ENCODE data around the gene VPS54. TPM values are rescaled to one million over a fixed set of nuclear protein-coding genes. Genes with fewer than 3 reads are reported as not detected.

VPS54 gene
- total RNA-seq, 1 experiment from 2014 or later, result 13.1 TPM

- ChIA-PET POLR2A (interaction anchor here (0.6 to 1.7 kb wide), 18 partner anchors 11 to 1370 kb away, joined by 3 to 10 read pairs (median 3); partner anchors contain the start of genes MDH1 and WDPCP), CTCF (interaction anchor here (0.7 to 0.8 kb wide), 4 partner anchors 32 to 504 kb away, joined by 3 to 5 read pairs (median 4); no protein-coding TSS in a partner anchor)
- intact Hi-C loops (cut with micrococcal nuclease), result loop anchor here (10.0 kb wide), 1 partner anchor 323 kb away; no protein-coding TSS in a partner anchor
- no peak for TF ChIP-seq CTCF (IDR thresholded peaks at IDR 0.05; ENCODE audit: unreplicated experiment)
- peak overlapping the region; percentile 96 for H3K4me3 Mint-ChIP-seq (ENCODE audit: unreplicated experiment)
- H3K4me1 Mint-ChIP-seq (ENCODE audit: insufficient read depth, unreplicated experiment), result peaks cover 23% of the 10 kb centered on the region
- peak; percentile 55 for DNase-seq (ENCODE audit: unreplicated experiment)
- no peaks in the 10 kb centered on the region for H3K9me3 Mint-ChIP-seq (ENCODE audit: unreplicated experiment)
- peak overlapping the region; percentile 98 for H3K27ac Mint-ChIP-seq (ENCODE audit: low read depth, unreplicated experiment)
- no peaks in the 10 kb centered on the region for H3K36me3 Mint-ChIP-seq (ENCODE audit: insufficient read depth, unreplicated experiment)
- H3K27me3 Mint-ChIP-seq (ENCODE audit: insufficient read depth, unreplicated experiment), result no peaks in the 10 kb centered on the region
- TSS peak; percentile 33 for BruUV-seq (replicated peaks)
These were observed 1.2 kb downstream of the VPS54 start for GRCh38 chr2:64017811-64018700.

GRCh38 chr2:64015898-64016297, 3.3 kb downstream of the VPS54 start:
- CTCF ChIA-PET, result interaction anchor here (0.7 to 1.2 kb wide), 2 partner anchors 35 to 832 kb away, joined by 3 read pairs; no protein-coding TSS in a partner anchor
- DNase-seq (ENCODE audit: unreplicated experiment), result no peak
- POLR2A ChIA-PET, result interaction anchor here (0.7 to 1.4 kb wide), 6 partner anchors 15 to 231 kb away, joined by 3 read pairs; no protein-coding TSS in a partner anchor
- H3K27ac Mint-ChIP-seq (ENCODE audit: low read depth, unreplicated experiment), result no peak overlapping the region
- H3K4me1 Mint-ChIP-seq (ENCODE audit: insufficient read depth, unreplicated experiment), result peaks cover 37% of the 10 kb centered on the region
- no peak for TF ChIP-seq CTCF (IDR thresholded peaks at IDR 0.05; ENCODE audit: unreplicated experiment)
- H3K9me3 Mint-ChIP-seq (ENCODE audit: unreplicated experiment), result no peaks in the 10 kb centered on the region
- intact Hi-C loops (cut with micrococcal nuclease), result loop anchor here (10.0 kb wide), 1 partner anchor 321 kb away; no protein-coding TSS in a partner anchor
- no peaks in the 10 kb centered on the region for H3K27me3 Mint-ChIP-seq (ENCODE audit: insufficient read depth, unreplicated experiment)
- H3K4me3 Mint-ChIP-seq (ENCODE audit: unreplicated experiment), result peak overlapping the region; percentile 96
- H3K36me3 Mint-ChIP-seq (ENCODE audit: insufficient read depth, unreplicated experiment), result no peaks in the 10 kb centered on the region
- BruUV-seq (replicated peaks), result TSS peak; percentile 17

GRCh38 chr2:64015391-64015790, 3.8 kb downstream of the VPS54 start:
- peaks cover 34% of the 10 kb centered on the region for H3K4me1 Mint-ChIP-seq (ENCODE audit: insufficient read depth, unreplicated experiment)
- ChIA-PET CTCF (interaction anchor here (1.2 kb wide), 1 partner anchor 35 kb away, joined by 3 read pairs; no protein-coding TSS in a partner anchor), POLR2A (interaction anchor here (0.6 to 1.4 kb wide), 6 partner anchors 14 to 427 kb away, joined by 3 to 4 read pairs (median 3); partner anchors contain the start of gene MDH1)
- H3K4me3 Mint-ChIP-seq (ENCODE audit: unreplicated experiment), result no peak overlapping the region
- DNase-seq (ENCODE audit: unreplicated experiment), result no peak
- no TSS peak for BruUV-seq (replicated peaks)
- intact Hi-C loops (cut with micrococcal nuclease), result loop anchor here (10.0 kb wide), 1 partner anchor 321 kb away; no protein-coding TSS in a partner anchor
- no peaks in the 10 kb centered on the region for H3K9me3 Mint-ChIP-seq (ENCODE audit: unreplicated experiment)
- H3K36me3 Mint-ChIP-seq (ENCODE audit: insufficient read depth, unreplicated experiment), result no peaks in the 10 kb centered on the region
- TF ChIP-seq CTCF (IDR thresholded peaks at IDR 0.05; ENCODE audit: unreplicated experiment), result no peak
- H3K27me3 Mint-ChIP-seq (ENCODE audit: insufficient read depth, unreplicated experiment), result no peaks in the 10 kb centered on the region
- H3K27ac Mint-ChIP-seq (ENCODE audit: low read depth, unreplicated experiment), result no peak overlapping the region

- H3K4me3 Mint-ChIP-seq (ENCODE audit: unreplicated experiment), result no peak overlapping the region
- BruUV-seq (replicated peaks), result no TSS peak
- H3K27ac Mint-ChIP-seq (ENCODE audit: low read depth, unreplicated experiment), result no peak overlapping the region
- TF ChIP-seq CTCF (IDR thresholded peaks at IDR 0.05; ENCODE audit: unreplicated experiment), result no peak
- intact Hi-C loops (cut with micrococcal nuclease), result loop anchor here (10.0 kb wide), 1 partner anchor 320 kb away; no protein-coding TSS in a partner anchor
- H3K36me3 Mint-ChIP-seq (ENCODE audit: insufficient read depth, unreplicated experiment), result no peaks in the 10 kb centered on the region
- no peak for DNase-seq (ENCODE audit: unreplicated experiment)
- ChIA-PET POLR2A (interaction anchor here (0.7 kb wide), 1 partner anchor 52 kb away, joined by 3 read pairs; no protein-coding TSS in a partner anchor), CTCF (no interaction called here)
- H3K4me1 Mint-ChIP-seq (ENCODE audit: insufficient read depth, unreplicated experiment), result peaks cover 27% of the 10 kb centered on the region
- no peaks in the 10 kb centered on the region for H3K9me3 Mint-ChIP-seq (ENCODE audit: unreplicated experiment)
- H3K27me3 Mint-ChIP-seq (ENCODE audit: insufficient read depth, unreplicated experiment), result no peaks in the 10 kb centered on the region
These were observed 4.6 kb downstream of the VPS54 start for GRCh38 chr2:64014628-64015027.

Data from MCF 10A (cell line).